ENCODE measurements around the gene WRAP53. TPM values are rescaled to one million over a fixed set of nuclear protein-coding genes. Genes with fewer than 3 reads are reported as not detected.

Gene WRAP53
- total RNA-seq, 1 experiment from 2014 or later: 13.8 TPM

DNA sequence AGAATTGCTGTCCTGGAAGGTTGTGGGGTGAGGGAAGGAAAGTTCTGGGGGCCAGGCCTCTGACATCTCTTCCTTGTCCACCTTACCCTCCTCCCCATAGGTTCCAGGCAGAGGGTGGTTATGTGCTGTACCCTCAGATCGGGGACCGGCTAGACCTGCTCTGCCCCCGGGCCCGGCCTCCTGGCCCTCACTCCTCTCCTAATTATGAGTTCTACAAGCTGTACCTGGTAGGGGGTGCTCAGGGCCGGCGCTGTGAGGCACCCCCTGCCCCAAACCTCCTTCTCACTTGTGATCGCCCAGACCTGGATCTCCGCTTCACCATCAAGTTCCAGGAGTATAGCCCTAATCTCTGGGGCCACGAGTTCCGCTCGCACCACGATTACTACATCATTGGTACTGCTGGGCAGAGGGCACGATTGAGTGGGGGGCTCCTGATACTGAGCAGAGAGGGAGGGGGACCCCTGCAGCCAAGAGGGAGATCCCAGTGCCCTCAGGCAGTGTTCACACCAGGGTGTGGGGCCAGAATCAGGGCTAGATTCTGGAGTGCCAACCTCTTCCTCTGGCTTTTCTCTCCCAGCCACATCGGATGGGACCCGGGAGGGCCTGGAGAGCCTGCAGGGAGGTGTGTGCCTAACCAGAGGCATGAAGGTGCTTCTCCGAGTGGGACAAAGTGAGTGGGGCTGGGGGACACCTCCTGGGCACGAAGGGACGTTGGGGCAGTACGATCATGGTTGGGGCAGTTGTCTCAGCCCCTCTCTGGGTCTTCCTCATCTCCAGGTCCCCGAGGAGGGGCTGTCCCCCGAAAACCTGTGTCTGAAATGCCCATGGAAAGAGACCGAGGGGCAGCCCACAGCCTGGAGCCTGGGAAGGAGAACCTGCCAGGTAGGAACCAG, 19.8 kb downstream of the WRAP53 start:
- DNase-seq (ENCODE audit: low read depth in 1 of 2, low spot score in 2 of 2): no peak
- H3K27me3 ChIP-seq (replicated peaks): peaks cover 51% of the 10 kb centered on the region
- H3K36me3 ChIP-seq: no peaks in the 10 kb centered on the region

DNA sequence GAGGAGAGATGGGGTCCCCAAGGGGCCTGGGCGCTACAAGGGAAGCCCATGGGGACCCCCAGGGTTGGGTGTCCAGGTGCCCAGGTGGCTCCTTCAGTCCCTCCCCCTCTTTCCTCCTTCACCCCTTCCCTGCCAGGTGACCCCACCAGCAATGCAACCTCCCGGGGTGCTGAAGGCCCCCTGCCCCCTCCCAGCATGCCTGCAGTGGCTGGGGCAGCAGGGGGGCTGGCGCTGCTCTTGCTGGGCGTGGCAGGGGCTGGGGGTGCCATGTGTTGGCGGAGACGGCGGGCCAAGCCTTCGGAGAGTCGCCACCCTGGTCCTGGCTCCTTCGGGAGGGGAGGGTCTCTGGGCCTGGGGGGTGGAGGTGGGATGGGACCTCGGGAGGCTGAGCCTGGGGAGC, 20.8 kb downstream of the WRAP53 start:
- Histone ChIP-seq H3K36me3 (no peaks in the 10 kb centered on the region), H3K4me3 (no peak overlapping the region), H3K9me3 (replicated peaks) (no peaks in the 10 kb centered on the region), H3K4me1 (replicated peaks) (peaks cover 7% of the 10 kb centered on the region), H3K27me3 (replicated peaks) (peaks cover 53% of the 10 kb centered on the region), H3K27ac (no peak overlapping the region)
- DNase-seq (ENCODE audit: low read depth in 1 of 2, low spot score in 2 of 2): no peak

More for the DNA sequence above, 19.8 kb downstream of the WRAP53 start:
- Histone ChIP-seq H3K27ac (no peak overlapping the region), H3K9me3 (replicated peaks) (no peaks in the 10 kb centered on the region), H3K4me1 (replicated peaks) (peaks cover 7% of the 10 kb centered on the region), H3K4me3 (no peak overlapping the region)

DNA sequence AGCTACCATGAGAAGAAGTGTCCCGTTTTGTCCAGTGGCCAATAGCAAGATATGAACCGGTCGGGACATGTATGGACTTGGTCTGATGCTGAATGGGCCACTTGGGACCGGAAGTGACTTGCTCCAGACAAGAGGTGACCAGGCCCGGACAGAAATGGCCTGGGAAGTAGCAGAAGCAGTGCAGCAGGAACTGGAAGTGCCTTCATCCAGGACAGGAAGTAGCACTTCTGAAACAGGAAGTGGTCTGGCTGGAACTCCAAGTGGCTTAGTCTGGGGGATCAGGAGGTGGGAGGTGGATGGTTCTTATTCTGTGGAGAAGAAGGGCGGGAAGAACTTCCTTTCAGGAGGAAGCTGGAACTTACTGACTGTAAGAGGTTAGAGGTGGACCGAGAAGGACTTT, 22.0 kb downstream of the WRAP53 start:
- H3K9me3 ChIP-seq (replicated peaks): no peaks in the 10 kb centered on the region
- H3K4me1 ChIP-seq (replicated peaks): peaks cover under 1% of the 10 kb centered on the region; the same call in 1 of the 2 replicates
- peaks cover 47% of the 10 kb centered on the region for H3K27me3 ChIP-seq (replicated peaks)
- H3K36me3 ChIP-seq: no peaks in the 10 kb centered on the region
- no peak for DNase-seq (ENCODE audit: low read depth in 1 of 2, low spot score in 2 of 2)
- H3K27ac ChIP-seq: no peak overlapping the region
- no peak overlapping the region for H3K4me3 ChIP-seq

DNA sequence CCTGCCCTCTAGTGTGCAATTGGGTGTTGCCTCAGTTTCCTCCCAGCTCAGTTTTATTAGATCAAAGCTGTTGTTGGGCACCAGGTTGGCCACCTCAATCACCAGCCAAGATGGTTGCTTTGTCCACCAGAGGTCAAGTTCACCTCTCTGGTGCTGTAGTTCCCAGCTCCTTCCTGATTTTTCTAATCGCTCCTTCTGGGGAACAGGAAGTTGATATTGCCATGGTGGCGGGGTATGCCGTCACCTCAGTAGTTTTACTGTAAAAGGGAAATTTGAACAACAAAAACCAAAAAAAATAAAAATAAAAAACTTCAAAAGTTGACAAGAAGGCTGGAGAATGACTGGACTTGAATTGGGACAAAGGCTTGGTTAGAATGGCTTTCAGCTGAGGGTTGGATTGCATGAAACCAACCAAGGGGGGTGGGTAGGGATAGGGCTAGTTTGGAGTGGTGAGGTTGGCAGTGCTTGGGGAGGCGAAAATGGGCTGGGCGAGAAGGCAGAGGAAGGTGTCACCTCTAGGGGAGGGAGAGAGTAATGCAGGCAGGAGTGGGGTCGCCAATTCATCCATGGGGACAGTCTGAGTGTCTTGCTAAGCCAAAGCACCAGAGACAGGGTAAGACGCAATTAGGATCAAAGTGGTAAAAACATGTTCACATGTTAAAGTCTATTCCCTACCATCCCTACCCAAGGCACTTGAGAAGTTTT, 22.9 kb downstream of the WRAP53 start:
- Histone ChIP-seq H3K27me3 (replicated peaks) (peaks cover 39% of the 10 kb centered on the region), H3K4me1 (replicated peaks) (no peaks in the 10 kb centered on the region), H3K4me3 (no peak overlapping the region), H3K9me3 (replicated peaks) (no peaks in the 10 kb centered on the region), H3K27ac (no peak overlapping the region), H3K36me3 (no peaks in the 10 kb centered on the region)
- no peak for DNase-seq (ENCODE audit: low read depth in 1 of 2, low spot score in 2 of 2)

DNA sequence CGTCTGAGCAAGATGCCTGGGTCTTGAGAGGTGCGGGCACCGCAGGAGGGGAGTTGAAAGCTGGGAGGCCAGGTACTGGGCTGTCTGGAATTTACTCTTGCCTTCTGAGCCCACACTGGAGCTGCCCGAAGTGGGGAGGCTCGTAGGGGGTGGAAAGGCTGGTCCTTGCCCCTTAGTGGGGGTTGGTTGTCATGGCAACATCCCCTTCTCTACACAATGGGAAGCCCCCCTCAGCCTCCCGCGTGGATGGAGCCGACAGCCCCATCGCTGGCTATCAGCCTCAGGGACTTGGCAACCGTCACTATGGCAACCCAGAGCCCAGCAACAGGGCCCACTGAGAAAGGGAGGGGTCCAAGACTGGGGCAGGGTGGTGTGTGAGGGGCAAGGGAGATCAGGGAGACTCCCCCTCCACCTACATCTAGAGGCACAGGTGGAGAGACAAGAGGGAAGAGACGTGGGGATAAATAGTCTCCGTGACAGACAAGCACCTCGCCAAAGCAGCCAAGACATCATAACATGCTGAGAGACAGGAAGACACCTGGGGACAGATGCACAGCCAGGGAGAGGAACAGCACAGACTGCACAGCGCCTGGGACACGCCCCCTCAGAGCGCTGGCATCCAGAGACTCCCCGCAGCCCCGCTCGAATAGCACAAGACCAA, 24.0 kb downstream of the WRAP53 start:
- H3K4me1 ChIP-seq (replicated peaks): peaks cover 6% of the 10 kb centered on the region
- H3K27ac ChIP-seq: no peak overlapping the region
- no peaks in the 10 kb centered on the region for H3K9me3 ChIP-seq (replicated peaks)
- DNase-seq (ENCODE audit: low read depth in 1 of 2, low spot score in 2 of 2): no peak
- H3K27me3 ChIP-seq (replicated peaks): peaks cover 30% of the 10 kb centered on the region
- no peaks in the 10 kb centered on the region for H3K36me3 ChIP-seq
- no peak overlapping the region for H3K4me3 ChIP-seq

DNA sequence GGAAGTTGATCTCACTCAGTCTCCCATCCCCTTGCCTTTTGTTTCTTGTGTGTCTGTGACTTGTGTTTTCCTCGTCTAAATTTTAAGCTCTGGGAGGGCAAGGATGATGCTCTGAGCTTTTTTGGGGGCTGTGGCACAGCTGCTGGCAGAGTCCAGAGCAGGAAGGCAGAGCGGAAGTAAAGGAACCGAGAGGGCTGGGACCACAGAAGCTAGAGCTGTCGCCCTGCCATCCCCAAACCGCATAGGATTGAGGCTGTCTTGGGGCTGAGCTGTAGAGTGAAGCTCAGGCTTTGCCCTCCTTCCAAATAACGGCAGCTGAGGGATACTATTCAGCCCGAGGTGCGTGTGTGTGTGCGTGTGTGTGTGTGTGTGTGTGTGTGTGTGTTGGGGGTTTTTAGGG, 25.5 kb downstream of the WRAP53 start:
- H3K9me3 ChIP-seq (replicated peaks): no peaks in the 10 kb centered on the region
- H3K4me3 ChIP-seq: no peak overlapping the region
- no peak overlapping the region for H3K27ac ChIP-seq
- H3K4me1 ChIP-seq (replicated peaks): peaks cover 11% of the 10 kb centered on the region
- no peak for DNase-seq (ENCODE audit: low read depth in 1 of 2, low spot score in 2 of 2)
- no peaks in the 10 kb centered on the region for H3K36me3 ChIP-seq
- H3K27me3 ChIP-seq (replicated peaks): peaks cover 44% of the 10 kb centered on the region

DNA sequence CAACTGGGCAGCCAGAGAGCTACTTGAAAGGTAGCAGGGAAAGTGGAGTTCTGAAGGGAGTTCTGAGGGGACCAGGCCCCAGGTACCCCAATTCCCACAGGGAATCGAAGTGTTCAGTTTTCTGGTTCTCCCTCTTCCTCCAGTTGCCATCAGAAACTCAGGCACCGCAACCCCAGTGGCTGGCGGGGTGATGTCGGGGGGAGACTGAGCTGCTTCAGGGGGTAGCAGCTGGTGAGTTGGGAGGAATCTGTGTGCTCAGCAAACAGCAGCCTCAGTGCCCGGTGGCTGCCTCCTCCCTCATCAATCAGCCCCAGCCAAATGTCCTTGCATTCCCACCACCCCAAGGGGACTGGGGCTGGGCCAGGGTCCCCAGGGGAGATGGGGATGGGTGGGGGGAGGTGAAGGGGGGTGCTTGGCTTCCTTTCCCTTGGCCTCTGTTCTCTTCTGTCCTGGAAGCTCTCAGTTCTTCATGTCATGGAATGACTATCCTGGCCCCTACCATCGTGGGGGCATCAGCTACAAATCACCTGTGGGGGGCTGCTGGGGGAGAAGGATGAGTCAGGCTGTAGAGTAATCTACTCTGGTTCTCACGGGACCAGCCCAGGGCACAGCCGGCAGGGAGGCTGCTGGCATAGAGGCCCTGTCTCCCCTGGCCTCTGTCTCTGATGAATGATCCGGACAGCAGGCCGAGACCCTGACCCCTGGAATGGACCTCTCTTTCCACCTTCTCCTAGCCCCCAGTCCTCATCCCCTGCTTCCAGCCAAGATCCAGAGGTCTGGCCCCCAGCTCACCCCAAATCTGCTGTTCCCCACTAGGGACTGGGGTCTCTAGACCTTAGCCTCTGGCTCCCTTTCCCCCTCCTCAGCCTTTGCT, 26.7 kb downstream of the WRAP53 start:
- Histone ChIP-seq H3K4me1 (replicated peaks) (peaks cover 11% of the 10 kb centered on the region), H3K27ac (no peak overlapping the region), H3K4me3 (no peak overlapping the region), H3K27me3 (replicated peaks) (peaks cover 53% of the 10 kb centered on the region), H3K36me3 (no peaks in the 10 kb centered on the region), H3K9me3 (replicated peaks) (no peaks in the 10 kb centered on the region)
- DNase-seq (ENCODE audit: low read depth in 1 of 2, low spot score in 2 of 2): no peak

DNA sequence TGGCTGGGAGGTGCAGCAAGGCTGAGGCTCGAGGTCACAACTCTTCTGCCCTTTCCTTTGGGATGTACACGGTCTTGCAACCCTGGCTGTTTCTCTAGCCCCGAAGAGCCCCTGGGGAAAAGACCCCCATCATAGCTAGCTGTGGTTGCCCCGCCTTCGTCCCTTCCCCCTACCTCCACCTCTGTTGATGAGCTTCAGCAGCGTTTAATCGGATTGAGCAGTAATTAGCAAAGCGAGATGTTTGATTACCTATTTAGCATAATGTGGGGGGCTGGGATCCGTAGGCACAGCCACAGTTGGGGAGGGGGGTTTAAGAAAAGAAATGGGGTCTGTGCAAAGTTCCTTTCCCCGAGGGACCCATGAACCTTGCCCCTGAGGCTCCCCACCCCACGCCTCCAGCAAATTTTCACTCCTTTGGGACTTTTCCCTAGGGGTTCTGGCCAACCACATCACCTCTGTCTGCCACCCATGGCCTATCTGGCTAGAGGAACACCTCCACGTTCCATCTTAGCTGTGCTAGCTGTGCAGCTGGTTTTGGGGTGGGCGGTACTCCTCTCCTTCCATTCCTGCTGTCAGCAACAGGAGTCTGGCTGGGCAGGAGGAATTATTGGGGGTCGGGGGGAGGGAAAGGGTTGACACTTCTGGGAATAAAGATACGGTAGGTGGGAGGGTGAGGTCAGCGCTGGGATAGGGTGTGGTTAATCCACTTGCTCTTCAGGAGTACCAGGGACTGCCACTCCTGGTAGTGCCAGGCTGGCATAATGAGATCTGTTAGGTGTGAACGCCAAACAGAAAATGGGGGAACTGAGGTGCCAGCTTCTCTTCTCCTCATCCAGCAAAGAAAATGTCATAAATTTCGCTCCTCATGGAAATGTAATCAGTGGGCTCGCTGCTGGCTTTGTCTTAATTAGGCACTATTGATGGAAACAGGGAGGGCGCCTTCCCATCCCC, 27.9 kb downstream of the WRAP53 start:
- Histone ChIP-seq H3K4me3 (peak overlapping the region; percentile 45), H3K4me1 (replicated peaks) (peaks cover 11% of the 10 kb centered on the region), H3K27me3 (replicated peaks) (peaks cover 52% of the 10 kb centered on the region), H3K27ac (no peak overlapping the region), H3K9me3 (replicated peaks) (no peaks in the 10 kb centered on the region), H3K36me3 (no peaks in the 10 kb centered on the region)
- DNase-seq (ENCODE audit: low read depth in 1 of 2, low spot score in 2 of 2): no peak

DNA sequence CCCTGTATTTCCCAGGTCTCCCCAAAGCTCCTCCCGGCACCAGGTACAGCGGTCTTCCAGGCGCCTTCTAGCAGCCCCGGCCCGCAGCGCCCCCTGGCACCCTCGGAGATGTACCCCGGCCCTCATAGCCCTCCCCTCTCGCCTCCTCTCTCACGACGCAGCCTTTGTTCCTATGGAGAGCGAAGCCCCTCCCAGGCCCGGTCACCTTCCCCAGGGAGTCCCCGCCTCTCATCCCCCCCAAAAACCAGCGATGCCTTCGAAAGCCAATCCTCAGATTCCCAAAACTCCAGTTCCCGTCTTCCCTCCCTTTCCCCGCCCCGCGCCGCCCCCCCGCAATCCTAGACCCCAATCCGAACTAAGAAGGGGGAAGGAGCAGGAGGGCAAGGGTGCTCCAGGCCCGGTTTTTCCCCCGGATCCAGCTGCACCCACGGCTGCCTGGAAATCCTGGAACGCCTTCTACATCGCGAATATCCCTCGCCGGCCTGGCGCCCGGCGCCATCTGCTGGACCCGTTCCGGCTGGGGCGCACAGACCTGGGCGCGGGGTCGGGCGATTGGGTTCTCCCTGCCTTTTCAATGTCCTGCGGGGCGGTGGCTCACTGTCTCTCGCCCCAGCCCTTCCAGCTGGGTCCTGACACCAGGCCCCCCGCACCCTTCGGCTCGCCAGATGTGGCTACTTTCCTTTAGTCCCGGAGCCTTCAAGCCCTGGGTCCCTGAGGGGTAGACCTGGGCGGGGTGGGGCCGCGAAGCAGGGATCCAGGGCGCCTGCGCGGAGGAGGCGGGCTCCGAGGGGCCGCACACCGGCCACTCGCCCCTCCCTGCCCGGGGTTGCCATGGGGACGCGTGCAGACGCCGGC, 28.9 kb downstream of the WRAP53 start, which contains the start of gene DNAH2:
DNAH2 (plus strand) TSS at position 844 of the 855 bp plus-strand sequence. CDS start 1,991 bp downstream, outside the sequence.
- peaks cover 46% of the 10 kb centered on the region for H3K27me3 ChIP-seq (replicated peaks)
- peak within 1 kb of the TSS; percentile 45 for H3K4me3 ChIP-seq
- peak; percentile 84 for DNase-seq (ENCODE audit: low read depth in 1 of 2, low spot score in 2 of 2)
- no peak within 1 kb of the TSS for H3K27ac ChIP-seq
- no peaks in the 10 kb centered on the region for H3K9me3 ChIP-seq (replicated peaks)
- no peaks in the 10 kb centered on the region for H3K36me3 ChIP-seq
- H3K4me1 ChIP-seq (replicated peaks): peaks cover 11% of the 10 kb centered on the region

DNA sequence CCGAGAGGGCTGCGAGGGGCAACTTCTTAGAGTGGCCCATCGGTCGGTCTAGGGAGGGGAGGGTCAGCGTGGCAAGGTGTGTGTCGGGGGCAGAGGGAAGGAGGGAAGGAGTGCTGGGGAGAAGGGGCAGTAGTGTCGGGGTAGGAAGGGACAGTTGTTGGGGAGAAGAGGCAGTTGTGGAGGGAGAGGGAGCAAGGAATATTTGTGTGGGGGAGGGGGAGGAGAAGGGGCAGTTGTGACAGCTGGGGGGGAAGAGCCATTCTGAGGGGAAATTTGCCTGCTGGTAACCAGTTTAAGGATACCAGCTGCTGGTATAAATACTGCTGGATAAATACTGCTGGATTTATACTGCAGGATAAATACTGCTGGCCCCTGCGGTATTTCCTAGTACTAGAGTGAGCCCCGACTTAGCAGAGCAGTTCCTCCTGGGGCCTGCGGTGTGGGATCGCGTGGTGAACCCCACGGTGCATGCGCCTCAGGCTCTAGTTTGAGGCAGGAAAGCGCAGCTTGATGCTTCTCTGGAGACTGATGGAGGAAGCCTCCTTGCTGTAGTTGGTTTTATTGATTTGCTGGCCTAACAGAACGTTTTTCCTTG, 29.6 kb downstream of the WRAP53 start:
- H3K4me3 ChIP-seq: peak overlapping the region; percentile 45
- peaks cover 43% of the 10 kb centered on the region for H3K27me3 ChIP-seq (replicated peaks)
- DNase-seq (ENCODE audit: low read depth in 1 of 2, low spot score in 2 of 2): no peak
- H3K27ac ChIP-seq: no peak overlapping the region
- no peaks in the 10 kb centered on the region for H3K9me3 ChIP-seq (replicated peaks)
- H3K4me1 ChIP-seq (replicated peaks): peaks cover 11% of the 10 kb centered on the region
- H3K36me3 ChIP-seq: no peaks in the 10 kb centered on the region

DNA sequence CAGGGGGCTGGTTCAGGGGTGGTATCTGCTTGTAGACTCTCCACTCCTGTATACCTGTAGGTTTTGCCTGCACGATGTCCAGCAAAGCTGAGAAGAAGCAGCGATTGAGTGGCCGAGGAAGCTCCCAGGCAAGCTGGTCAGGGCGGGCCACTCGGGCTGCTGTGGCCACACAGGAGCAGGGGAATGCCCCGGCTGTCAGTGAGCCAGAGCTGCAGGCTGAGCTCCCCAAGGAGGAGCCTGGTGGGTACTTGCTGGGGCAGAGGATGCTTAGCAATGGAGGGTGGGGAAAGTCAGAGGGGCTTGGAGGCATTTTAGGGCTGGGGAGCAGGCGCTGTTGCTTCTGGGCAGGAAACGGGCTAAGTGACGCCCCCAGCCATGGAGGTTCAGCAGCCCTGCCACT, 31.4 kb downstream of the WRAP53 start:
- Histone ChIP-seq H3K36me3 (no peaks in the 10 kb centered on the region), H3K27ac (no peak overlapping the region), H3K4me3 (no peak overlapping the region), H3K4me1 (replicated peaks) (peaks cover 11% of the 10 kb centered on the region), H3K27me3 (replicated peaks) (peaks cover 31% of the 10 kb centered on the region), H3K9me3 (replicated peaks) (no peaks in the 10 kb centered on the region)
- no peak for DNase-seq (ENCODE audit: low read depth in 1 of 2, low spot score in 2 of 2)
